Aorta (tissue), 5 donors: ENCODE data around the gene FBP2. TPM values are rescaled to one million over a fixed set of nuclear protein-coding genes. Genes with fewer than 3 reads are reported as not detected.
"Not testable (repeated sequence)": the region's sequence is repeated elsewhere in the genome, so short reads cannot be mapped to it uniquely, and the experiment has no call there.

Experiments used
- ATAC-seq: fragments of 200-7000 bp; cut with Tn5 transposase; one replicate; pipeline ENCODE4 v1.9.1; 2022; ENCODE audit warnings: moderate library complexity; ENCODE audit not compliant: low FRiP score
- DNase-seq, 2 donors: peaks; one replicate each; pipeline ENCODE4 v3.0.0-alpha.2; 2020
- H3K27ac ChIP-seq, 2 donors: one replicate each; pipeline ENCODE4 v1.5.1; 2013; ENCODE audit warnings: low read length in 2 of 2, mild to moderate bottlenecking in 2 of 2, moderate library complexity in 2 of 2, control low read depth in 1 of 2, inconsistent platforms in 1 of 2, low read depth in 1 of 2
- H3K27me3 ChIP-seq, 2 donors: one replicate each; pipeline ENCODE4 v1.6.1; 2013; ENCODE audit warnings: control low read depth in 1 of 2, low read length in 1 of 2, mild to moderate bottlenecking in 1 of 2, moderate library complexity in 1 of 2; ENCODE audit not compliant: insufficient read depth in 2 of 2, control insufficient read depth in 1 of 2
- H3K36me3 ChIP-seq, 2 donors: one replicate each; pipeline ENCODE4 v1.6.1; 2013; ENCODE audit warnings: control low read depth in 1 of 2, low read length in 1 of 2, mild to moderate bottlenecking in 1 of 2; ENCODE audit not compliant: insufficient read depth in 2 of 2, control insufficient read depth in 1 of 2
- H3K4me1 ChIP-seq, 2 donors: one replicate each; pipeline ENCODE4 v1.6.1; 2013; ENCODE audit warnings: low read length in 2 of 2, control low read depth in 1 of 2, mild to moderate bottlenecking in 1 of 2, moderate library complexity in 1 of 2; ENCODE audit not compliant: insufficient read depth in 2 of 2, control insufficient read depth in 1 of 2
- H3K4me3 ChIP-seq, 2 donors: one replicate each; pipeline ENCODE4 v1.5.1; 2013; ENCODE audit warnings: low read length in 2 of 2, control low read depth in 1 of 2, mild to moderate bottlenecking in 1 of 2
- H3K9me3 ChIP-seq: one replicate; pipeline ENCODE4 v1.6.1; 2013; ENCODE audit warnings: mild to moderate bottlenecking, low read length; ENCODE audit not compliant: control insufficient read depth
- WGBS, 2 donors: extraction: QIAGEN DNeasy Blood & Tissue Kit; methylation state at CpG; one replicate each; pipeline ENCODE4 v1.1.7; 2013; 5-methylcytosine and 5-hydroxymethylcytosine counted together
- intact Hi-C, 2 donors: fragments of 100-400 bp; cut with DNase I; formaldehyde crosslinking; loops; one replicate each; pipeline versions ENCODE4 v1.14.2 to v1.15.0; 2022
- polyA plus RNA-seq, 2 donors: library from polyadenylated mRNA; stranded (reverse); fragments of 200-250 nt; gene quantifications; one replicate each; pipeline ENCODE4 v1.2.3, GENCODE V29; 2013
- total RNA-seq, 2 donors: library from RNA; stranded (reverse); fragmentation: NEBNext Ultra II Directional; extraction: Animal tissue kit (Norgen Biotek cat#: 25700); gene quantifications; one replicate each; pipeline ENCODE4 v1.2.1, GENCODE V29; 2021
- donor health status: healthy with polysubstance abuse.
- donor health status: Bipolar disorder and iron deficiency.
- donor health status: DM: no; HTN: no; CAD: no.
- donor health status: DM: no; HTN: no; CAD: no.
- donor health status: DM: yes; HTN: yes; CAD: no.

The FBP2 gene
- total and polyA plus RNA-seq, 4 donors = 0.49 TPM; not detected in 3

DNA sequence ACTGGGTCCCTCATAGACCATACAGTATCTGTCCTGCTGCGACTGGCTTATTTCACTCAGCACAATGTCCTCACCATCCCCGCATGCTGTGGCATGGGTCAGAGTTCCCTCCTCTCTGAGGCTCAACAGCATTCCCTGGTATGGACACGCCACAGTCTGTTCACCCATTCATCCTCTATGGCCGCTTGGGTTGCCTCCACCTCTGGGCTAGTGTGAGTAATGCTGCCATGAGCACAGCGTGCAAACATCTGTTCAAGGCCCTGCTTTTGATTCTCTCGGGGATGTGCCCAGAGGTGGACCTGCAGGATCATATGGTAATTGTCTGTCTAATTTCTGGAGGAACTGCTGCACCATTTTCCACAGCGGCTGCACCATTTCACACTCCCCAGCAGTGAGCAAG, 5.5 kb upstream of the FBP2 start:
- ATAC-seq (no peak), DNase-seq (peak in 1 of 2 donors; percentile 34)
- Histone ChIP-seq H3K27me3 (no peaks in the 10 kb centered on the region), H3K27ac (no peak overlapping the region), H3K9me3 (no peaks in the 10 kb centered on the region), H3K4me1 (no peaks in the 10 kb centered on the region), H3K36me3 (no peaks in the 10 kb centered on the region), H3K4me3 (no peak overlapping the region)
- intact Hi-C loops = no loop called here
- 82 to 96% methylated on average over 7 of the region's 7 CpGs for WGBS, 2 donors

DNA sequence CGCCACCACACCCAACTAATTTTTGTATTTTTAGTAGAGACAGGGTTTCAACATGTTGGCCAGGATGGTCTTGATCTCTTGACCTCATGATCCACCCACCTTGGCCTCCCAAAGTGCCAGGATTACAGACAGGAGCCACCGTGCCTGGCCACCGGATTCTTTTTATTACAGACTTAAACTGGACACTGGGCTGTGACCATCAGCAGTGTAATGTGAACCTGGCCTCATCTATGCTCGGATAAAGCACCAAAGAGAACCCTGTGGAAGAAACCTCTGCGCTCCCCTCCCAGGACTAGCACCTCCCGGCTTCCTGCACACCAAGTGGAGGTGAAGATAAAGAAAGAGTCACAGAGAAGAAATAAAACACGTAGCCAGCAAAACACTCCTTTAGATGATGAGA, 941 bp downstream of the FBP2 start:
- DNase-seq, ATAC-seq, H3K27ac ChIP-seq, H3K27me3 ChIP-seq, H3K4me3 ChIP-seq, H3K4me1 ChIP-seq, intact Hi-C loops, H3K36me3 ChIP-seq, H3K9me3 ChIP-seq: not testable (repeated sequence)
- 68 to 89% methylated on average over 7 of the region's 7 CpGs for WGBS, 2 donors

DNA sequence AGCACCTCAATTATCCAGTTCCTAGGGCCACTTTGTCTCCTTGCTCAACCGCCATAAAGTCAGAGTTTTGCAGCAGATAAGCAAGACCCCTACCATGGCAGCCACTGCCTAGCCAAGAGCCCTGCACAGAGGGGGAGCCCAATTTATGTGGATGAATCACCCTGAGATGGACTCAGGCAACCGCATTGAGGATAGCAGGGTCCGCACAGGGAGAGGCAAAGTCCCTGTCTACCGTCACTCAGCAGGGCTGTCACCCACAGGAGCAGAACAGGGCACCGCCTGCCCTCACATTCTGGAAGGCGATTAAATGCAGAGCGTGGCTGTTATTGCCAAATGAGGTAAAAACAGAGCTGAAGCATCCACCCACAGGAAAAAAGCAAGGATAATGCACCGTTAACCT, 1.7 kb downstream of the FBP2 start:
- intact Hi-C loops = no loop called here

DNA sequence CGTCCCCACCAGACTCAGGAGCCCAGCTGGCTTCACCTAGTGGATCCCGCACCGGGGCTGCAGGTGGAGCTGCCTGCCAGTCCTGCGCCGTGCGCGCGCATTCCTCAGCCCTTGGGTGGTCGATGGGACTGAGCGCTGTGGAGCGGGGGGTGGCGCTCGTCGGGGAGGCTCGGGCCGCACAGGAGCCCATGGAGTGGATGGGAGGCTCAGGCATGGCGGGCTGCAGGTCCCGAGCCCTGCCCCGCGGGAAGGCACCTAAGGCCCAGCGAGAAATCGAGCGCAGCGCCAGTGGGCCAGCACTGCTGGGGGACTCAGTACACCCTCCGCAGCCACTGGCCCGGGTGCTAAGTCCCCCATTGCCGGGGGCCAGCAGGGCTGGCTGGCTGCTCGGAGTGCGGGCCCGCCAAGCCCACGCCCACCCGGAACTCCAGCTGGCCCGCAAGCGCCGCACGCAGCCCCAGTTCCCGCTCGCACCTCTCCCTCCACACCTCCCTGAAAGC, 2.5 kb downstream of the FBP2 start:
- ATAC-seq, DNase-seq: not testable (repeated sequence)

More for the DNA sequence above, 1.7 kb downstream of the FBP2 start:
- no peaks in the 10 kb centered on the region for H3K4me1 ChIP-seq
- no peaks in the 10 kb centered on the region for H3K9me3 ChIP-seq
- no peak overlapping the region for H3K27ac ChIP-seq
- ATAC-seq (no peak), DNase-seq (no peak)
- WGBS, 2 donors = 96 to 99% methylated on average over 8 of the region's 8 CpGs
- no peaks in the 10 kb centered on the region for H3K36me3 ChIP-seq
- H3K4me3 ChIP-seq = no peak overlapping the region
- H3K27me3 ChIP-seq = no peaks in the 10 kb centered on the region

DNA sequence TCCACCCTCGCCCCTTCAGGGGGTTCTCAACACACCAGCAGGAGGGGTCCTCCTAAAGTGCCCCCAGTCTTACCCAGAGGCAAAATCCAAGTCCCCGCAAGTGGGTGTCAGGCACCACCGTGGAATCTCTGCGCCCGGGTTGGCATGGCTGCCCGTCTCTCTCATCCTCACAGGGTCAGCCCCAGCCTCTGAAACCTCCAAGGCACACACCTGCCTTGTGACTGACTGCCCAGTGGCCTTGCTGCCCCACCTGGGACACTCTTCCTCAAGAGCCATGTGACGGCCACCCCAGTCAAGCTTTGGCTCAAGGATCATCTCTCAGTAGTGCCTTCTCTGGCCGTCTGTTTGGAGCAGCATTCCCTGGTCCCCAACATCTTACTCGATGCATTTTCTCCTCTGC, 4.9 kb downstream of the FBP2 start:
- H3K27ac ChIP-seq = no peak overlapping the region
- 90 to 92% methylated on average over 9 of the region's 9 CpGs for WGBS, 2 donors
- H3K36me3 ChIP-seq = no peaks in the 10 kb centered on the region
- intact Hi-C loops = no loop called here
- H3K4me1 ChIP-seq = no peaks in the 10 kb centered on the region
- H3K4me3 ChIP-seq = no peak overlapping the region
- ATAC-seq = no peak
- H3K27me3 ChIP-seq = no peaks in the 10 kb centered on the region
- H3K9me3 ChIP-seq = no peaks in the 10 kb centered on the region
- DNase-seq = no peak

More for the DNA sequence above, 2.5 kb downstream of the FBP2 start:
- H3K27me3 ChIP-seq, intact Hi-C loops, H3K4me3 ChIP-seq, H3K27ac ChIP-seq, H3K36me3 ChIP-seq, H3K9me3 ChIP-seq, H3K4me1 ChIP-seq: not testable (repeated sequence)
- 83 to 90% methylated on average over 35 of the region's 38 CpGs for WGBS, 2 donors

DNA sequence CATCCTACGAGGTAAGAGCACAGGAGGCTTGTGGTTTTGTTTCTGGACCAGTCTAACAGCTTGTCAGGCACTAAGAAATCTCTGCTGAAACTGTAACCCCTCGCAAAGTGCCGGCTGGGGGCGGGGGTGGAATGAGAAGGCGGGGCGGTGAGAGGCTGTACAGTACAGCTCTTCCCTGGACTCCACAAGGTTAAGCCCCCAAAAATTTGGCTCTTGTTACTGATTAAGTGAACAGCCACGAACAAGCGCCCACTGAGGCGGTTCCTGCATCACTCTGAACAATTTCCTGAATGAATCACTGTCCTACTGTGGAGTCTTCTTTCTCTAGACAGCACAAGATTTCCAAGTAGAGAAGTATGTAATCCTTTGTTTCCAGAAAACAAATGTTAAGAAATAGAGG, 6.8 kb downstream of the FBP2 start:
- intact Hi-C loops = no loop called here
- no peak overlapping the region for H3K4me3 ChIP-seq
- H3K9me3 ChIP-seq = no peaks in the 10 kb centered on the region
- DNase-seq (no peak), ATAC-seq (no peak)
- H3K4me1 ChIP-seq = no peaks in the 10 kb centered on the region
- WGBS, 2 donors = 83 to 85% methylated on average over 9 of the region's 9 CpGs
- H3K27ac ChIP-seq = no peak overlapping the region
- no peaks in the 10 kb centered on the region for H3K27me3 ChIP-seq
- no peaks in the 10 kb centered on the region for H3K36me3 ChIP-seq

DNA sequence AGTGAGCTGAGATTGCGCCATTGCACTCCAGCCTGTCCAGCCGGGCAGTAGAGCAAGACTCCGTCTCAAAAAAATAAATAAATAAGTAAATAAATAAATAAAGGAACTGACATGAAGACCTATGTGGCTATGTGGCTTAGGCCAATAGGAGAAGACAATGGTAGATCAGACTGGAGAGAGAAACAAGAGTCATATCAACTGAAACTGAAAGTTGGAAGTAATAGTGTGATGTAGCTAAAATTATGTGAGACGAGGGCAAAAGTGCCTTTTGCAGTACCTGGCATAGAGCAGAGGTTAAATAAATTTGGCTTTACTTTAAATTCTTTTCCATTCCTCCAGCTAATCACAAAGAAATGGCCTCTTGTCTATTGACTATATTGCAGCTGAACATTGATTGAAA, 7.3 kb downstream of the FBP2 start:
- intact Hi-C loops = no loop called here
- Histone ChIP-seq H3K36me3 (no peaks in the 10 kb centered on the region), H3K27me3 (no peaks in the 10 kb centered on the region), H3K27ac (no peak overlapping the region), H3K4me1 (no peaks in the 10 kb centered on the region), H3K9me3 (no peaks in the 10 kb centered on the region), H3K4me3 (no peak overlapping the region)
- 82 to 88% methylated on average over 4 of the region's 4 CpGs for WGBS, 2 donors
- DNase-seq = no peak
- no peak for ATAC-seq

DNA sequence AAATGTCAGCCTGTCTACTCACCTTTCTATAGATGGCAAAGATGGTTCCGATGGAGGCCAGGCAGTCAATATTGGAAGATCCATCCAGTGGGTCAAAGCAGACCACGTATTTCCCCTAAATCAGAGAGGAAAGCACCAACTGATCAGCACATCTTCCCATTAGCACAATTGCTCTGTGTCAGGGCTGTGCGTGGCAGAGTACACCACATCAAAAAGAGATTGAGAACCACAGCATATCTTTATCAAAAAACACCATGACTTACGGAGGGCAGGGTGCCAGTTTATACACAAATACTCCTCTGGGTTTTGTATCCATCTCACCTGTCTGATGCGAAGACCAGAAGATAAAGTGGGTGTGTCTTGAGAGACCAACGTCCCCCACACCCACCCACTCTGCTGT, 9.1 kb downstream of the FBP2 start:
- Histone ChIP-seq H3K9me3 (no peaks in the 10 kb centered on the region), H3K27me3 (no peaks in the 10 kb centered on the region), H3K4me1 (no peaks in the 10 kb centered on the region), H3K27ac (no peak overlapping the region), H3K4me3 (no peak overlapping the region), H3K36me3 (no peaks in the 10 kb centered on the region)
- intact Hi-C loops = no loop called here
- DNase-seq (no peak), ATAC-seq (no peak)
- WGBS, 2 donors = 92 to 93% methylated on average over 6 of the region's 6 CpGs

DNA sequence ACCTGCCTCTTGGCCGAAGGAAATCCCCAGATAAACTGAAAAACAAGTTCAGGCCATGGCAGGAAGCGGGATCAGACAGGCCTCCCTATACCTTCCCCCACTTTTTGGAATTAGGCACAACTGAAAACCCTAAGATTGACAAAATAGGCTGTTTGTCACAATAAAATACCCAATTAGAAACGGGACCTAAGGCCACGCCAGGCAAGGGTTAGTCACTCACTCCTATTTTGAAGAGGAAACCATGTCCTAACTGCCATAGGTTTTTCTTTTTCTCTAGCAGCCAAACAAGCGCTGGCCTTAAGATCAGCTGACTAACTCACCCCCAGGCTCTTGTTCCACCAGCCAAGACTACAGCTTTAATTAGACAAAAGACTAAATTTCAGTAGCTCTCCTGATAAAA, 11.9 kb downstream of the FBP2 start:
- intact Hi-C loops = no loop called here
- WGBS, 2 donors = 92 to 94% methylated on average over 5 of the region's 5 CpGs
- no peaks in the 10 kb centered on the region for H3K4me1 ChIP-seq
- no peaks in the 10 kb centered on the region for H3K36me3 ChIP-seq
- no peak overlapping the region for H3K27ac ChIP-seq
- H3K27me3 ChIP-seq = no peaks in the 10 kb centered on the region
- H3K4me3 ChIP-seq = no peak overlapping the region
- DNase-seq (no peak), ATAC-seq (no peak)
- H3K9me3 ChIP-seq = no peaks in the 10 kb centered on the region
